Trophoblast cell (in vitro differentiated cells and primary cell): ENCODE results near the gene ARNT2.

Source experiments
- DNase-seq, 2 donors: peaks; one replicate each; pipeline ENCODE4 v3.0.0-alpha.2; 2016
- H2AFZ ChIP-seq: 2 replicates; pipeline ENCODE4 v1.6.1; 2013; ENCODE audit warnings: low read length, moderate library complexity, mild to moderate bottlenecking; ENCODE audit not compliant: insufficient read depth, poor library complexity
- H2AK5ac ChIP-seq: 2 replicates; pipeline ENCODE4 v1.6.1; 2013; ENCODE audit warnings: mild to moderate bottlenecking, low read length
- H2BK120ac ChIP-seq: 2 replicates; pipeline ENCODE4 v1.6.1; 2013; ENCODE audit warnings: low read length, mild to moderate bottlenecking, moderate library complexity; ENCODE audit not compliant: insufficient read depth, poor library complexity
- H2BK12ac ChIP-seq: 2 replicates; pipeline ENCODE4 v1.6.1; 2013; ENCODE audit warnings: mild to moderate bottlenecking, low read length, moderate library complexity
- H2BK5ac ChIP-seq: 2 replicates; pipeline ENCODE4 v1.6.1; 2013; ENCODE audit warnings: low read length, low read depth, moderate library complexity, mild to moderate bottlenecking; ENCODE audit not compliant: poor library complexity
- H3K14ac ChIP-seq: 2 replicates; pipeline ENCODE4 v1.6.1; 2013; ENCODE audit warnings: mild to moderate bottlenecking, low read length
- H3K18ac ChIP-seq: 2 replicates; pipeline ENCODE4 v1.6.1; 2013; ENCODE audit warnings: mild to moderate bottlenecking, low read length
- H3K23ac ChIP-seq: 2 replicates; pipeline ENCODE4 v1.6.1; 2013; ENCODE audit warnings: low read length
- H3K27ac ChIP-seq: 2 replicates; pipeline ENCODE4 v1.5.1; 2013; ENCODE audit warnings: low read depth, mild to moderate bottlenecking, inconsistent platforms, low read length, moderate library complexity
- H3K27me3 ChIP-seq: 2 replicates; pipeline ENCODE4 v1.6.1; 2013; ENCODE audit warnings: inconsistent platforms, mild to moderate bottlenecking, low read length, moderate library complexity; ENCODE audit not compliant: insufficient read depth
- H3K36me3 ChIP-seq, 2 experiments: 1 replicate in 1 of 2; 2 replicates in 1 of 2; pipeline ENCODE4 v1.6.1; 2013; ENCODE audit warnings: low read length in 2 of 2, mild to moderate bottlenecking in 2 of 2, moderate library complexity in 1 of 2; ENCODE audit not compliant: insufficient read depth in 2 of 2, control insufficient read depth in 1 of 2
- H3K4ac ChIP-seq: 2 replicates; pipeline ENCODE4 v1.6.1; 2013; ENCODE audit warnings: low read depth, mild to moderate bottlenecking, low read length, moderate library complexity
- H3K4me1 ChIP-seq, 2 experiments: 1 replicate in 1 of 2; 2 replicates in 1 of 2; pipeline ENCODE4 v1.6.1; 2013; ENCODE audit warnings: low read length in 2 of 2, mild to moderate bottlenecking in 2 of 2, moderate library complexity in 1 of 2; ENCODE audit not compliant: insufficient read depth in 2 of 2, control insufficient read depth in 1 of 2
- H3K4me2 ChIP-seq: 2 replicates; pipeline ENCODE4 v1.6.1; 2013; ENCODE audit warnings: inconsistent platforms, mild to moderate bottlenecking, low read length, moderate library complexity
- H3K4me3 ChIP-seq: 2 replicates; pipeline ENCODE4 v1.5.1; 2013; ENCODE audit warnings: mild to moderate bottlenecking, low read depth, low read length, inconsistent platforms
- H3K79me1 ChIP-seq: one replicate; pipeline ENCODE4 v1.6.1; 2013; ENCODE audit warnings: low read length
- H3K79me2 ChIP-seq: 2 replicates; pipeline ENCODE4 v1.6.1; 2013; ENCODE audit warnings: low read length, mild to moderate bottlenecking; ENCODE audit not compliant: control insufficient read depth, insufficient read depth, poor library complexity
- H3K9ac ChIP-seq: 2 replicates; pipeline ENCODE4 v1.6.1; 2013; ENCODE audit warnings: mild to moderate bottlenecking, low read length
- H3K9me3 ChIP-seq: 2 replicates; pipeline ENCODE4 v1.6.1; 2013; ENCODE audit warnings: low read depth, mild to moderate bottlenecking, control low read depth, inconsistent platforms, low read length; ENCODE audit not compliant: insufficient read depth
- H4K12ac ChIP-seq: 2 replicates; pipeline ENCODE4 v1.6.1; 2013; ENCODE audit warnings: low read depth, mild to moderate bottlenecking, low read length, moderate library complexity
- H4K8ac ChIP-seq: 2 replicates; pipeline ENCODE4 v1.6.1; 2013; ENCODE audit warnings: low read depth, mild to moderate bottlenecking, low read length, moderate library complexity
- H4K91ac ChIP-seq: one replicate; pipeline ENCODE4 v1.6.1; 2013; ENCODE audit warnings: low read depth, mild to moderate bottlenecking, low read length, moderate library complexity
- WGBS: extraction: QIAGEN DNeasy Blood & Tissue Kit; methylation state at CpG from one replicate; pipeline ENCODE4 v1.1.7; 2013; ENCODE audit warnings: missing lambda C conversion rate; ENCODE audit not compliant: insufficient read length, insufficient coverage; ENCODE audit errors: extremely low coverage; 5-methylcytosine and 5-hydroxymethylcytosine counted together

ARNT2 gene

DNA sequence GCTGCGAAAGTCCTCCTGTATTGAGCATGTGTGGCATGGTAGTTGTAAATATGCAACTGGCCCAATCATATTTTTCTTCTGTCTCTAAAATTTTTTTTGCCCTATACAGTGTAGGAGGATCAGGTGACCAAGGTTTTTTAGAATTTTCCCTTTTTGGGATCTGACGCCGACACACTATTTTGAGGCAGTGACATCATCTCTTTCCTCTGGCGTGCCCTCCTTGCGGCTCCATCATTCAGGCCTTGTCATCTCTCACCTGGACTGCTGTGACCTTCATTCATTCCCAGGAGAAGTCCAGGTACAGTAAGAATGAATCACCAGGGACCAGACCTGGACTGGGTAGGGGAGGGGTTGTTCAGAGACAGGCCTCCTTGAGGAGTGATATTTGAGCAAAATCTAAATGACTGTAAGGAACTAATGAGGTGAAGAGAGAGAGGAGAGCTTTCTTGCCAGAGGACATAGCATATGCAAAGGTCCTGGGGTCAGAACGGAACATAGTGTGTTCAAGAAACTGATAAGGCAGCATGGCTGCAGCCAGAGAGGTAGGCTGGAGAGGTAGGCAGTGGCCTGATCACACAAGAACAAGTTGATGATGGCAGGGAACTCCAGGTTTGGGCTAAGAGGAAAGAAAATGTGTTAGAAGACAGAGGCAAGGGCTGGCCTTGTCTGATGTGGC, 38.7 kb downstream of the ARNT2 start:
- no peak overlapping the region for H2AFZ ChIP-seq
- H3K79me2 ChIP-seq: no peaks in the 10 kb centered on the region
- no peak overlapping the region for H3K23ac ChIP-seq
- H3K4me2 ChIP-seq: no peak overlapping the region
- H2AK5ac ChIP-seq: no peak overlapping the region
- no peaks in the 10 kb centered on the region for H3K4me1 ChIP-seq
- H2BK5ac ChIP-seq: no peak overlapping the region
- no peak overlapping the region for H4K91ac ChIP-seq
- H2BK120ac ChIP-seq: no peak overlapping the region
- no peak overlapping the region for H3K27ac ChIP-seq
- no peak overlapping the region for H2BK12ac ChIP-seq
- WGBS: no CpG with 5 or more reads among the region's 6 CpGs
- no peaks in the 10 kb centered on the region for H3K79me1 ChIP-seq
- H3K4ac ChIP-seq: no peak overlapping the region
- H3K4me3 ChIP-seq: no peak overlapping the region
- H3K14ac ChIP-seq: no peak overlapping the region
- no peaks in the 10 kb centered on the region for H3K36me3 ChIP-seq
- no peak overlapping the region for H3K18ac ChIP-seq
- no peaks in the 10 kb centered on the region for H3K27me3 ChIP-seq
- no peak overlapping the region for H4K8ac ChIP-seq
- H3K9ac ChIP-seq: no peak overlapping the region
- no peak for DNase-seq
- no peak overlapping the region for H4K12ac ChIP-seq
- peaks cover 10% of the 10 kb centered on the region for H3K9me3 ChIP-seq

DNA sequence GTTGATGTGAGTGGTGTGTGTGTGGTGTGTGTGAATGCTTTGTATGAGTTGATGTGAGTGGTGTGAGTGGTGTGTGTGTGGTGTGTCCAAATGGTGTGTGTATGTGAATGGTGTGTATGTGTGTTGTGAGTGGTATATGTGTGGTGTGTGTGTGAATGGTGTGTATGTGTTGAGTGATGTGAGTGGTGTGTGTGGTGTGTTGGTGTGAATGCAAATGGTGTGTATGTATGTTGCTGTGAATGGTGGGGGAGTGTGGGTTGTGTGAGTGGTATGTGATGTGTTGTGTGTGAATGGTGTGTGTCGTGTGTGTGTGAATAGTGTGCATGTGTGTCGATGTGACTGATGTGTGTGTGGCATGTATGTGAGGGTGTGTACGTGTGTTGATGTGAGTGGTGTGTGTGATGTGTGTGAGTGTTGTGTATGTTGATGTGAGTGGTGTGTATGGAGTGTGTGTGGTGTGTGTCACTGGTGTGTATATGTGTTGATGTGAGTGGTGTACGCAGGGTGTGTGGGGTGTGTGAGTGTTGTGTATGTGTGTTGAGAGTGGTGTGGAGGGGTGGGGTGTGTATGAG, 40.6 kb downstream of the ARNT2 start:
- no peak overlapping the region for H2BK12ac ChIP-seq
- H3K23ac ChIP-seq: no peak overlapping the region
- WGBS: 100% methylated on average over 4 of the region's 4 CpGs
- H4K12ac ChIP-seq: no peak overlapping the region
- H4K8ac ChIP-seq: no peak overlapping the region
- H3K36me3 ChIP-seq: no peaks in the 10 kb centered on the region
- H3K9me3 ChIP-seq: peaks cover 10% of the 10 kb centered on the region
- H3K79me1 ChIP-seq: no peaks in the 10 kb centered on the region
- H4K91ac ChIP-seq: no peak overlapping the region
- no peaks in the 10 kb centered on the region for H3K4me1 ChIP-seq
- no peak overlapping the region for H2BK120ac ChIP-seq
- H2AK5ac ChIP-seq: no peak overlapping the region
- H3K18ac ChIP-seq: no peak overlapping the region
- H3K9ac ChIP-seq: no peak overlapping the region
- no peaks in the 10 kb centered on the region for H3K79me2 ChIP-seq
- H3K4me3 ChIP-seq: peak overlapping the region; percentile 27
- H3K4me2 ChIP-seq: no peak overlapping the region
- no peak overlapping the region for H3K4ac ChIP-seq
- no peaks in the 10 kb centered on the region for H3K27me3 ChIP-seq
- DNase-seq: no peak
- no peak overlapping the region for H3K27ac ChIP-seq
- H3K14ac ChIP-seq: no peak overlapping the region
- H2BK5ac ChIP-seq: no peak overlapping the region
- H2AFZ ChIP-seq: no peak overlapping the region

DNA sequence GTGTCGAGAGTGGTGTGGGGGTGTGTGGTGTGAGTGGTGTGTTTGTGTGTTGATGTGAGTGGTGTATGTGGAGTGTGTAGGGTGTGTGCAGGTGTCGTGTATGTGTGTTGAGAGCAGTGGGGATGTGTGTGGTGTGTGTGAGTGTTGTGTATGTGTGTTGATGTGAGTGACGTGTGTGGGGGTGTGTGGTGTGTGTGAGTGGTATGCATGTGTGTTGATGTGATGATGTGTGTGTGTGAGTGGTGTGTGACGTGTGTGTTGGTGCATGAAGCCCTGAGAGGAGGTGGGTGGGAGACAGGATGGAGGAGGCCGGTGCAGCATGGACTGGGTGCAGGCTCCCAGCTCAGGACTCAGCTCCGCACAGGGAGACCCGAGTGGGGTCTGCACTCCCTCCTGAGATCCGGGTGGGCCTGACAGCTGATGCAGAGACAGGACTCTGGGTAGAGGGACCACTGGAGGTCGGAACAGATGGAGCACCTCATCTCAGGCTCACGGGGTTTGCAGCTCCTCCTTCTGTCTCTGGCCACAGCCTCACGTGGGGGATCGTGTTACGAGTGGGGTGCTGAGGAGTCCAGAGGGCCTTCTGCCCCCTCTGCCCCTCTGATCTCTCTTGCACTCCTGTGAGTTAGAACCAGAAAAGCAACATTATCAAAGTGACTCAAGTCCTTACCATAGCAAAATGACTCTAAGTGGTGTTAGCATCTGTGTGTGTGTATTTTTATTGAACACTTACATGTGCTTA, 41.3 kb downstream of the ARNT2 start:
- no peak overlapping the region for H4K91ac ChIP-seq
- H3K36me3 ChIP-seq: no peaks in the 10 kb centered on the region
- no peak overlapping the region for H2BK5ac ChIP-seq
- DNase-seq: no peak
- H3K4ac ChIP-seq: no peak overlapping the region
- H3K27ac ChIP-seq: no peak overlapping the region
- H3K27me3 ChIP-seq: no peaks in the 10 kb centered on the region
- no peaks in the 10 kb centered on the region for H3K79me2 ChIP-seq
- peak overlapping the region; percentile 55 for H3K23ac ChIP-seq
- H3K18ac ChIP-seq: no peak overlapping the region
- no peak overlapping the region for H3K9ac ChIP-seq
- H3K9me3 ChIP-seq: peaks cover 10% of the 10 kb centered on the region
- WGBS: 100% methylated on average over 4 of the region's 13 CpGs
- H4K8ac ChIP-seq: no peak overlapping the region
- no peak overlapping the region for H4K12ac ChIP-seq
- H3K4me2 ChIP-seq: no peak overlapping the region
- H3K14ac ChIP-seq: no peak overlapping the region
- H2BK120ac ChIP-seq: no peak overlapping the region
- H3K4me3 ChIP-seq: peak overlapping the region; percentile 45
- no peaks in the 10 kb centered on the region for H3K4me1 ChIP-seq
- H3K79me1 ChIP-seq: no peaks in the 10 kb centered on the region
- no peak overlapping the region for H2BK12ac ChIP-seq
- no peak overlapping the region for H2AK5ac ChIP-seq
- no peak overlapping the region for H2AFZ ChIP-seq

DNA sequence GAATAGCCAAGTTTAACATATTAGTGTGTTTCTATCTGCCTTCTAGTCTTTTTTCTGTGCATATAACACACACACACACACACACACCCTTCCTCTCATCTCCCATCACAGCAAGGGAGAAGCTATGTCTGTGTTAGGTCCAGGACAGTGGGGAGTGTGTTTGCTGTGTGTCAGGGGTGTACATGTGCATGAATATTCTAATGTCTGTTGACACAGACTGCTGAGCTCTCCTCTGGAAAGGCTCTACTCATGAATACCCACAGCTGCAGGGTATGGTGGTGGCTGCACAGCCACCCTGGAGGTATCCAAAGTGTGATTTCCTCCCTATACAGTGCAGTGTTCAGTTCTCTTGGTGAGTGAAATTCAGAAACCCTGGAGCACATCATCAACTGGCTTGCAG, 42.9 kb downstream of the ARNT2 start:
- Histone ChIP-seq H3K79me2 (no peaks in the 10 kb centered on the region), H2AK5ac (no peak overlapping the region), H2BK5ac (no peak overlapping the region), H3K4me1 (no peaks in the 10 kb centered on the region), H3K36me3 (no peaks in the 10 kb centered on the region), H3K23ac (no peak overlapping the region), H3K27ac (no peak overlapping the region), H3K4me3 (no peak overlapping the region), H4K12ac (no peak overlapping the region), H3K27me3 (no peaks in the 10 kb centered on the region), H3K79me1 (no peaks in the 10 kb centered on the region), H3K9me3 (peaks cover 10% of the 10 kb centered on the region), H3K14ac (no peak overlapping the region), H3K4ac (no peak overlapping the region), H2BK120ac (no peak overlapping the region), H2BK12ac (no peak overlapping the region), H2AFZ (no peak overlapping the region), H4K91ac (no peak overlapping the region), H3K9ac (no peak overlapping the region), H3K4me2 (no peak overlapping the region), H4K8ac (no peak overlapping the region), H3K18ac (no peak overlapping the region)
- no peak for DNase-seq
